Activated CD8-positive, alpha-beta memory T cell treated with anti-CD3 and anti-CD28 coated beads for 4 hours (primary cell): ENCODE results near the gene PGLYRP1.

Experiments
- DNase-seq, 2 donors: peaks; one replicate each; pipeline ENCODE4 v3.0.0-alpha.2; 2020; ENCODE audit warnings: low read depth in 2 of 2

The PGLYRP1 gene

DNA sequence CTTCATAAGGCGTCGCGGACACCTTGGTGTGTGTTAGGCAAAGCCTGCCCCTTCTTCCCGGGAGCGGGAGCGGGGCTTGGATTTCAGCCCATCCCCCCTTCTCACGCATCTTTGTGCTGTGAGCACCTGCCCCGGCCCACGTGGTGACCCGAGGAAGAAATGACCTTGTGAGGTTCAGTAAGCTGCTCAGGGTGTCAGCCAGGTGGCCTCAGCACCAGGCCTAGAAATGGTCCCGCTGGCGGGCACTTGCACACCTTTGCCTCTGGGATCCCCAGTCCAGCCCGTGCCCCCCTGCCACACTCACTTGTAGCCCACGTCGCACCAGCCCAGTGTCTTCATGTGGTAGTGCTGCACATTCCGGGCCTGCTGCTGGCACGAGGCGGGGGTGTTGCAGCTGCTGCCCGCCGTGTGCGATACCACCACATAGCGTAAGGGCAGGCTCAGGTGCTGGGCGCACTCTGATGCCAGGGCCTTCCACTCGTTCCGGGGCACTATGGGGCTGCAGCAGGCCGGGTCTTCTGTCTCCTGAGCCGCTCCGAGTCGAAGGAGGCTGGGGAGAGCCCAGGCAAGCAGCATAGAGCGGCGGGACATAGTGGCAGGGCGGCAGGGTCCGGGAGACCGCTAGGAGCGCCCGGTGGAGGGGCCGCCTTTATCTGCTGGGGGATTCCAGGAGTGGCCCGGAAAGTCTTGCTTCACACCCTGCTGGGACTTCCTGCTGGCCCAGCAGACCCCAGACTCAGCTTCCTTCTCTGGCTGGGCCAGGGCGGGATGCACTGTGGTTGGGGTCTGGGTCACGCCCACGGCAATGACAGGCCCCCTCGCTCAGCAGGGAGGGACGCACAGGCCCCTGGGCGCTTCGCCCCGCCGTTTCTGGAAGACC, at the start of gene PGLYRP1:
Gene PGLYRP1 (minus strand): TSS at position 623 of the 880 bp plus-strand sequence. CDS start 32 bp downstream, at position 591.
- no peak for DNase-seq

- no peak for DNase-seq
Measured at GRCh38 chr19:46069806-46070341, 47.0 kb upstream of the PGLYRP1 start.

- no peak for DNase-seq
Measured at GRCh38 chr19:46068345-46069258, 45.7 kb upstream of the PGLYRP1 start.

- no peak for DNase-seq
Measured at GRCh38 chr19:46067691-46068090, 44.8 kb upstream of the PGLYRP1 start.

GRCh38 chr19:46066471-46066870, 43.6 kb upstream of the PGLYRP1 start:
- DNase-seq = no peak

DNA sequence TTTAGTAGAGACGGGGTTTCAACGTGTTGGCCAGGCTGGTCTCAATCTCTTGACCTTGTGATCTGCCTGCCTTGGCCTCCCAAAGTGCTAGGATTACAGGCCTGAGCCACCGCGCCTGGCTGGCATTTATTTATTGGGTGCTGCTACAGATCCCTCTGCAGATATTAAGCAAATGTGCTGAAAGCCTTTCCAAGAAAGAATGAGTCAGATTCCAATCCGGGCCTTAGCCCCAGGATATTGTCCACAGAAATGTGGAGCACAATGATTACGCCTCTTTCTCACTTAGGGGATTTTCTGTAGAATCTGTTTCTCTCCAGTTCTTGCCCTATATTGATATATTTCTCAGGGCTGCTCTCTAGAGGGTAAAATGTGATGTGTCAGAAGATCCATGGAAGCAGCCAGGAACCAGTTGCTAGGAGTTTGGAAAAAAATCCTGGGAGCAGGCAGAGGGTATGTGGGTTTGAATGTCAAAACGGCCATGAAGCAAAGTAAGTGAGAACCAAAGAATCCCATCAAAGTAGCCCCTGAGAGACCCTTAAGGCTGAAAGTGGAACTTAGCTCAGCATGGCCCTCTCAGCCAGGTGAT, 42.7 kb upstream of the PGLYRP1 start:
- DNase-seq = no peak

DNA sequence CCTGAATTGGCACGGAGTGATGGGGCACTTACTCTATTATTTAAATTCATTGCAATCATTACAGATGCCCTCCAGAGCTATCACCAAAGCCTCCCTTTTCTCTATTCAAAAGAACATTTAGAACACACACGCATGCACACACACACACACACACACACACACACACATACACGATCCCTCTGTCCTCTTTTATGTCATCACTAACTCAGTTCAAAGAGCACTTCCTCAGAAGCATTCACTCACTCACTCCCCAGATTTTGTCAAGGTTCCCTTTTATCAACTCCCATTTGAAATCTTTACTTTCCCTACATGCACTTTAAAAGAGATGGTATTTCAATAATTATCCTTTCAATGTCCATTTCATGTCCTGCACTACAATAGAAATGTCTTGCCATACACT, 40.3 kb upstream of the PGLYRP1 start:
- DNase-seq = no peak

DNA sequence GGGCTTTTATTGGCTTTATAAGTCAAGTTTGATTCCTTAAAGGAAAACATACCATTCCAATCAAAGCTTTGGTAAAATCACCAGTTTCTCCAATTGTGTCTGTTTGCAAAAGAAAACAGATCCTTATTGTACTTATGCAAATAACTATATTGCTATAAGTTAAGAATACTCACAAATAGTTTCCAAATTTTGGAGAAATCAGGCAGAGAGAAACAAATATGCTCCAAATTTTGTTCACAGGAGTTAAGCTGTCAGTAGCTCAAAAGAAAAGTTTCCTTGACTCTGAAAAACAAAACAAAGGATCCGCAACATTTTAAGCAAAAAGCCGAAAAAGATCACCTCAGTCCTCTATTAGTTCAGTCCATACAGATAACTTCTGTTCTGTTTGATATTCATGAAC, 37.2 kb upstream of the PGLYRP1 start:
- no peak for DNase-seq

- no peak for DNase-seq
Measured at GRCh38 chr19:46058778-46059177, 35.9 kb upstream of the PGLYRP1 start.

GRCh38 chr19:46056536-46056935, 33.7 kb upstream of the PGLYRP1 start:
- no peak for DNase-seq

DNA sequence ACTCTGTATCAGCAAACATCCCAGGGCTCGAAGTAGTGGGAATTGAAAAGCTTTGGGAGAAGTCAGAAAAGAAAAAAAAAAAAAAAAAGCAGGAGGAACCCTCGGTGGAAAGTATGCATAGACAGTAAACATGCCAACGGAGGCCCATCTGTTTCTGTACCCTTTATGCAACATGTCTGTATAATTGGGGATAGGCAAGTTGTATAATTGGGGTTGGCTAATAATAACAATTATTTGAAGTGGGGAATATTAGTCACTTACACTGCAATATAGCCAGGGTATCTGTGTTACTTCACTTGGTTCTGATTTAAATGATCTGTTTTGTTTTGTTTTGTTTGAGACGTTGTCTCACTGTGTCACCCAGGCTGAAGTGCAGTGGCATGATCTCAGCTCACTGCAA, 30.0 kb upstream of the PGLYRP1 start:
- no peak for DNase-seq

GRCh38 chr19:46049597-46049996, 26.7 kb upstream of the PGLYRP1 start:
- DNase-seq = no peak

DNA sequence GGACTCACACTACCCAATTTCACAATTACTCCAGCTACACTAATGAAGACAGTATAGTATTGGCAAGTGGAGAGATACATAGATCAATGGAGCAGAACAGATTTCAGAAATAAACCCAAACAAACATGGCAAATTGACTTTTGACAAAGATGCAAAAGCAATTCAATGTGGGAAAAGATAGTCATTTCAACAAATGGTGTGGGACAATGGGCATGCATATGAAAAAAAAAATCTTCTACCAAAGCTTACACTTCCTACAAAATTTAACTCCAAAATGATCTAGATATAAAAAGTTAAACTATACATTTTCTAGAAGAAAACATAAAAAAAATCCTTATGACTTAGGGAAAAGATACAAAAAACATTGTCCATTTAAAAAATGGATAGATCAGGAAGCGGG, 20.7 kb upstream of the PGLYRP1 start:
- no peak for DNase-seq

- DNase-seq = no peak
Measured at GRCh38 chr19:46042252-46042883, 19.5 kb upstream of the PGLYRP1 start.

DNA sequence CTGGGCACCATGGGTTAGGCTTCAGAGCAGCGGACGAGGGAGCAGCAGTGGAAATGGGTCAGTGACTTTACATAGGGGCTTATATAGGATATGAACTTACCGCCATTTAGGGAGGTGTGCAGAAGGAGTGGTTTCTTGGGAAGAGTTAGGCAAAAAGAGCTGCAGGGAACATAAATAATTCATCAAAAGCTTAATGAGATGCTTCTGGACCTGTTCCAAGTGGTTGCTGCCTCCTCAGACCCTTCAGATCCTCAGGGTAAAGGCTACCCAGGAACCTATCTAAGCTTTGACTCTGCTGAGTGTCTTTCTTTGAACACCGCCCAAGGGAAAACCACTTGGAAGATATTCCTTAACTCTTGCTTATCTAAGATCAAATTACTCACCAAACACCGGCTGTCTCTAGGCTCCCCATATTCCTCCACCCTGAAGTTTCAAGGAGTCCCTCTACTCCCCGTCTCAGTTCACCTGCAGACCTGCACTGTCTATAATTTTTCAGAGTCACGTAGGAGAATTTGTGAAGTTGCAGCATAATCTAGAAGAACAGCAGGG, 18.2 kb upstream of the PGLYRP1 start, which contains the start of gene IGFL4:
Gene IGFL4 (minus strand): TSS at position 51 of the 549 bp plus-strand sequence. CDS start 40 bp downstream, at position 11.
- no peak for DNase-seq

GRCh38 chr19:46040125-46040524, 17.3 kb upstream of the PGLYRP1 start:
- DNase-seq = no peak

GRCh38 chr19:46036744-46037128, 13.9 kb upstream of the PGLYRP1 start:
- no peak for DNase-seq

DNA sequence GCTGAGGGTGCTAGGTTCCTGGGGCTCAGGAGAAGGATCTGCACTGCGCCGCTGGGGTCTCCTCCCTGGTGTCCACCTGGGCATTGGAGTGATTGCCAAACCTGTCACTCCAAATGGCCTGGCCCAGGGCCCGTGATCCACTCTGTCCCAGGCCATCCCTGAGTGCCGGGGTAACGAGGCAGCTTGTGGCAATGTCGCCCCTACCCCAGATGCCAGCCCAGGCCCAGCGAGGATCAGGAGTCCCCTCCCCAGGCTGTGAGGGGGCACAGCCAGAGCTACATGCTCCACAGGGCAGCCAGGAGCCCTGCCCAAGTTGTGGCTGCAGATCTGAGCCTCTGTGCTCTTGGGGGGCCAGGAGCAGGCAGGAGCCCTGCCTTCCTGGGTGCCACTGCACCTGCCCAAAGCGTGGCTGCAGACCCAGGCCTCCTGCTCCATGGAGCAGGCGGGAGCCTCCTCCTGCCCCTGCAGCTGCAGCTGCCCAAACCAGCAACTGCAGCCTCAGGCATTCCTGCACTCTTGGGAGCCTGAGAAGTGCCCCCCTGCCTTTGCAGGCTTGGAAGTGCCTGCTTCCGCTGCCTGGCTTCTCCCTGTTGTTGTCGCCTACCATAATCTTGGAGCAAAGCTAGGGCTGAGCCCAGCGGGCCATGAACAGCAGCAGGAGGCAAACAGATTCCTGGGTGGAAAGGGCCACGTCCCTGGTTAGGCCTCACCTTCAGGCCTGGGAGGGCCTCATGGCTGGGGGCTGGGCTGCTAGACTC, 13.3 kb upstream of the PGLYRP1 start:
- DNase-seq = no peak

DNA sequence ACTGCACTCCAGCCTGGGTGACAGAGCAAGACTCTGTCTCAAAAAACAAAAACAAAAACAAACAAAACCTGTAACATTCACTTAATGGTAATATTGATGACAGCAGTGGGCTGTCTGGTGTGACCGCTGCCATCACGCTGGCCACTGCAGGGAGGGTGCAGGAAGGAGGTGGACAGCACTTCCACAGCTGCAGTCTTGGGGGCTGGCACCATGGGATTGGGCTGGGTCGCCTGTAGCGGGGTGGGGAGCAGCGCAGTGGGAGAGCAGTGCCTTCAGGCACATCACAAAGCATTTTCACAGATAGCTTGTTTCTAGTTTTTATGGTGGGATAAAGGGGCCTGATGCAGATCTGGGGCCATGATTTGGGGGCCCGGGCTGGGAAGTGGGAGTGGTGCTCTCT, 12.7 kb upstream of the PGLYRP1 start:
- DNase-seq = no peak

DNA sequence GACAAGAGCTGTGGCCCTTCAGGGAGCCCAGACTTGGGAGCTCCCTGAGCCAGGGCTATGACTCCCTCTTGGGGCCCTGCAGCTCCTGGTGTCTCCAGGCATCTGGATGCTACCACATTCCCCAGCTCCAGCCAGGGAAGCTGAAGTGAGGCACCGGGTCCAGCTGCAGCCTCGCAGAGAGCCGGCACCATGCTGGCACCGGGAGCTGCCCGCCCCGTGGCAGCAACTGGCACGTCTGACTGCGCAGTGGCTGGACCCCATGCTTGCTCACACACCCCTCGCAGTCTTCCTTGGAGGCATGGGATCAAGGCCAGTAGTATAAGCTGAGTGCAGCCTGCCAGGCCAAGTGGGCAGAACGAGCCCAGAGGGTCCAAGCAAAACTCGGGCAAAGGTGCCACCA, 10.5 kb upstream of the PGLYRP1 start:
- no peak for DNase-seq
